Measurements from ENCODE around the gene NUMB. TPM values are rescaled to one million over a fixed set of nuclear protein-coding genes. Genes with fewer than 3 reads are reported as not detected.

The NUMB gene
- total and polyA plus RNA-seq, 2 donors (not counting 3 experiments of a cell fraction or from before 2014, with no cell fraction given) = 128 to 164 TPM

GRCh38 chr14:73258845-73259611 is 199.3 kb downstream of the NUMB start:
- no peaks in the 10 kb centered on the region for H3K36me3 ChIP-seq (ENCODE audit: control insufficient read depth in 2 of 2, extremely low read depth in 1 of 2, insufficient read depth in 2 of 2, low read length in 2 of 2)
- H3K4me1 ChIP-seq (ENCODE audit: control insufficient read depth, extremely low read depth, insufficient read depth, low read length) = no peaks in the 10 kb centered on the region
- no peak overlapping the region for H2AFZ ChIP-seq (ENCODE audit: low read depth, low read length)
- ChIA-PET CTCF (interaction anchor here (1.3 kb wide), 1 partner anchor 213 kb away, joined by 3 read pairs; no protein-coding TSS in a partner anchor), POLR2A (no interaction called here)
- H3K9me1 ChIP-seq (replicated peaks; ENCODE audit: control insufficient read depth, extremely low read depth, insufficient read depth, low read length) = no peaks in the 10 kb centered on the region
- no peak overlapping the region for H3K27ac ChIP-seq (ENCODE audit: insufficient read depth, low read depth, low read length)
- no peak for TF ChIP-seq POLR2A (IDR thresholded peaks at IDR 0.05; ENCODE audit: low read depth, low read length)
- no peak for TF ChIP-seq MYC (IDR thresholded peaks at IDR 0.05; ENCODE audit: low read depth, low read length)
- TF ChIP-seq CTCF (IDR thresholded peaks at IDR 0.05; ENCODE audit: extremely low read depth in 1 of 2, insufficient read depth in 1 of 2, low read depth in 1 of 2, low read length in 2 of 2) = no peak
- no peak for TF ChIP-seq GATA2 (IDR thresholded peaks at IDR 0.05; ENCODE audit: insufficient read depth, insufficient read length, low read depth, low read length)
- no peak for TF ChIP-seq JUN (IDR thresholded peaks at IDR 0.05; ENCODE audit: borderline replicate concordance, insufficient read depth, insufficient read length, low read depth)
- no peak for TF ChIP-seq EZH2 (IDR thresholded peaks at IDR 0.05; ENCODE audit: borderline replicate concordance, low read depth, low read length, severe bottlenecking)
- no peak for TF ChIP-seq MAX (IDR thresholded peaks at IDR 0.05; ENCODE audit: insufficient read depth, insufficient read length)
- TF ChIP-seq FOS (IDR thresholded peaks at IDR 0.05; ENCODE audit: borderline replicate concordance, insufficient read depth, low read length) = no peak
- TF ChIP-seq POLR2AphosphoS5 (IDR thresholded peaks at IDR 0.05; ENCODE audit: insufficient read depth, low read depth, low read length) = no peak
- dilution Hi-C loops (cut with MboI; ENCODE audit: extremely low pct_ligation_motif_present, low sequenced_read_pairs) (no loop called here), intact Hi-C loops (cut with micrococcal nuclease) (no loop called here)
- no peak for FAIRE-seq
- BruUV-seq (replicated peaks) = no TSS peak
- H3K9me3 ChIP-seq (replicated peaks; ENCODE audit: control insufficient read depth, insufficient read depth, low read length) = no peaks in the 10 kb centered on the region
- H3K27me3 ChIP-seq (ENCODE audit: control insufficient read depth in 2 of 2, insufficient read depth in 2 of 2, low read length in 2 of 2) = no peaks in the 10 kb centered on the region
- H3K79me2 ChIP-seq (ENCODE audit: control insufficient read depth, insufficient read depth, low read length) = no peaks in the 10 kb centered on the region
- H3K4me2 ChIP-seq (ENCODE audit: insufficient read depth, low read length) = no peak overlapping the region
- H3K9ac ChIP-seq (replicated peaks; ENCODE audit: extremely low read depth, insufficient read depth, low read length) = no peak overlapping the region
- H3K4me3 ChIP-seq (replicated peaks in 1 of 3; ENCODE audit: insufficient read depth in 1 of 3, low read depth in 1 of 3, low read length in 3 of 3) = no peak overlapping the region
- DNase-seq (ENCODE audit: low read depth, low spot score) = no peak
- no peaks in the 10 kb centered on the region for H4K20me1 ChIP-seq (replicated peaks; ENCODE audit: control insufficient read depth, extremely low read depth, insufficient read depth, low read length)

Measured in endothelial cell of umbilical vein (primary cell).